Liver (tissue), 9 donors: ENCODE results near the gene GNB1L. TPM values are rescaled to one million over a fixed set of nuclear protein-coding genes. Genes with fewer than 3 reads are reported as not detected.

ENCODE experiments used
- DNase-seq: peaks from one replicate; pipeline ENCODE4 v3.0.0-alpha.2; 2017; ENCODE audit warnings: low spot score
- H3K27ac ChIP-seq, 2 donors: one replicate each; pipeline ENCODE4 v1.7.0; 2013; ENCODE audit warnings: inconsistent platforms in 2 of 2, low read length in 2 of 2, control low read depth in 1 of 2, low read depth in 1 of 2, mild to moderate bottlenecking in 1 of 2
- H3K27me3 ChIP-seq, 4 donors: one replicate each; pipeline versions ENCODE4 v1.6.1 to v1.7.0; 2013; ENCODE audit warnings: low read length in 3 of 4, inconsistent platforms in 1 of 4, mild to moderate bottlenecking in 1 of 4, moderate library complexity in 1 of 4; ENCODE audit not compliant: control insufficient read depth in 4 of 4, insufficient read depth in 4 of 4
- H3K36me3 ChIP-seq, 4 donors: one replicate each; pipeline versions ENCODE4 v1.6.1 to v1.7.0; 2013; ENCODE audit warnings: low read length in 3 of 4, mild to moderate bottlenecking in 3 of 4, low read depth in 1 of 4, moderate library complexity in 1 of 4; ENCODE audit not compliant: control insufficient read depth in 4 of 4, insufficient read depth in 3 of 4
- H3K4me1 ChIP-seq, 4 donors: one replicate each; pipeline versions ENCODE4 v1.6.1 to v1.7.0; 2013; ENCODE audit warnings: low read length in 3 of 4, mild to moderate bottlenecking in 3 of 4, moderate library complexity in 1 of 4; ENCODE audit not compliant: control insufficient read depth in 4 of 4, insufficient read depth in 4 of 4
- H3K4me3 ChIP-seq, 3 donors: one replicate each; pipeline versions ENCODE4 v1.6.1 to v1.7.0; 2013; ENCODE audit warnings: low read length in 3 of 3, control low read depth in 1 of 3, low read depth in 1 of 3, mild to moderate bottlenecking in 1 of 3
- H3K9ac ChIP-seq, 2 donors: one replicate each; pipeline ENCODE4 v1.7.0; 2013; ENCODE audit warnings: low read length in 2 of 2, mild to moderate bottlenecking in 2 of 2, moderate library complexity in 2 of 2, control low read depth in 1 of 2, low read depth in 1 of 2
- H3K9me3 ChIP-seq, 4 donors: one replicate each; pipeline versions ENCODE4 v1.6.1 to v1.7.0; 2013; ENCODE audit warnings: low read length in 3 of 4; ENCODE audit not compliant: control insufficient read depth in 4 of 4
- EGR1 ChIP-seq, 2 donors: IDR thresholded peaks; 2 replicates each; pipeline ENCODE4 v1.6.1; 2016 to 2018; ENCODE audit warnings: antibody characterized with exemption in 2 of 2, low read depth in 2 of 2
- FOXA1 ChIP-seq: IDR thresholded peaks from 2 replicates; pipeline ENCODE4 v1.6.1; 2016; ENCODE audit warnings: antibody characterized with exemption
- FOXA2 ChIP-seq: IDR thresholded peaks from 2 replicates; pipeline ENCODE4 v1.6.1; 2016; ENCODE audit warnings: antibody characterized with exemption
- GABPA ChIP-seq, 2 donors: IDR thresholded peaks in 1 of 2; conservative IDR thresholded peaks in 1 of 2; 2 replicates each; pipeline ENCODE4 v1.6.1; 2016; ENCODE audit warnings: antibody characterized with exemption in 2 of 2, mild to moderate bottlenecking in 1 of 2, moderate library complexity in 1 of 2
- HNF4G ChIP-seq: IDR thresholded peaks from 2 replicates; pipeline ENCODE4 v1.6.1; 2016; ENCODE audit warnings: antibody characterized with exemption
- RXRA ChIP-seq, 2 donors: IDR thresholded peaks; 2 replicates each; pipeline ENCODE4 v1.6.1; 2017 to 2018; ENCODE audit warnings: antibody characterized with exemption in 2 of 2, mild to moderate bottlenecking in 1 of 2
- SP1 ChIP-seq: IDR thresholded peaks from 2 replicates; pipeline ENCODE4 v1.6.1; 2018; ENCODE audit warnings: antibody characterized with exemption, mild to moderate bottlenecking
- TAF1 ChIP-seq: conservative IDR thresholded peaks from 2 replicates; pipeline ENCODE4 v1.6.1; 2016; ENCODE audit warnings: antibody characterized with exemption, mild to moderate bottlenecking
- YY1 ChIP-seq: IDR thresholded peaks from 2 replicates; pipeline ENCODE4 v1.6.1; 2016; ENCODE audit warnings: antibody characterized with exemption, mild to moderate bottlenecking
- WGBS: extraction: QIAGEN DNeasy Blood & Tissue Kit; methylation state at CpG from one replicate; pipeline ENCODE4 v1.1.7; 2013; 5-methylcytosine and 5-hydroxymethylcytosine counted together
- polyA plus RNA-seq, 2 donors: library from polyadenylated mRNA; stranded (reverse) in 1 of 2; unstranded in 1 of 2; fragments of 200-250 nt in 1 of 2; fragments of >200 nt in 1 of 2; fragmentation: Nextera tagmentation in 1 of 2; extraction: Ambion mirVana in 1 of 2; gene quantifications; one replicate each; pipeline versions ENCODE4 v1.2.1 to v1.2.3, GENCODE V29; 2013 to 2015
- total RNA-seq, 2 donors: library from RNA; depleted of rRNA; stranded (reverse); fragments of >200 nt; gene quantifications; one replicate each; pipeline ENCODE4 v1.2.3, GENCODE V29; 2014
- TF ChIP-seq, protein P1 (sequence below): IDR thresholded peaks from 2 replicates; pipeline ENCODE4 v1.6.1; 2016; ENCODE audit warnings: antibody characterized with exemption
- TF ChIP-seq, protein P2 (sequence below): IDR thresholded peaks from 2 replicates; pipeline ENCODE4 v1.6.1; 2016; ENCODE audit warnings: antibody characterized with exemption, mild to moderate bottlenecking
- TF ChIP-seq, protein P3 (sequence below): fragments of 150-350 bp; IDR thresholded peaks from 2 replicates; pipeline ENCODE4 v1.5.1; 2017; ENCODE audit warnings: improper control_type of control experiment, low read depth, low read length; ENCODE audit not compliant: missing input control
- TF ChIP-seq, protein P4 (sequence below): IDR thresholded peaks from 2 replicates; pipeline ENCODE4 v1.6.1; 2016; ENCODE audit warnings: antibody characterized with exemption
- donor health status: healthy.
- donor health status: healthy.
- donor health status: healthy.
- donor health status: healthy.
- donor health status: healthy.

The GNB1L gene
- total and polyA plus RNA-seq, 4 donors, result 1.5 to 3.6 (median 1.9) TPM

DNA sequence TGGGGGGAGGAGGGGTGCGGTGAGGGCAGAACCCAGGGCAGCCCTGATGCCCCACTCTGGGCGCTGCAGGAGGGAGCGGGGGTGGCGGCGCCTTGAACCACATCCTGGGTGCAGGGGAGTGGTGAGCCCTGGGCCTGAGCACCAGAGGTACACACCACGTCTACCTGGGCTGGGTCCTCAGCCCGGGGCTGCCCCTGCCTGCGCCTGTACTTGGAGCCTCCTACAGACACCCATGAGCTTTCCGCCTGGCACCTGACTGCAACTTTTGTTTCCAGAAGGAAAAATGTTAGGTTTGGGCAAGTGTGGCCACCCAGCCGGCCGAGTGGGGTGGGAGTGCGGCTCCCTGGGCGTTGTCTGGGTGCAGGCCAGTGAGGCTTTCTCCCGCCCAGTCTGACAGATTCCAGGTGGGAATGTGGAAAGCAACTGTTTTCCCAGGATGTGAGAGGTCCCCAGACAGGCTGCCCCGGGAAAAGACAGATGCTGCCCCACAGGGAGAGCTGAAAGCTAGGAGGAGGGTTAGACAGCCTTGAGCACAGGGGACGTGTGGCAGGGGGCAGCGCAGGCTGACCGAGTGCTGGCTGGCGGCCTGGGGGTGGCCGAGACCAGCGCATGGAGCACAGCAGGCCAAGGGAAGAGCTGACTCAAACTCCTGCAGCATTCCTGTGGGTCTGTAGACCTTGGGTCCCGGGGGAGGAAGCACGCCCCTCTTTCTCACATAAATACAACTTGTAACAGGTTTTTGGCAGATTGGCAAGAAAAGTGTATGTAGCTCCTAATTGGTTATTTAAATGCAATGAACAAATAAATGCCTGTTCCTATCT, 44.1 kb downstream of the GNB1L start:
- TF ChIP-seq, protein P1, sequence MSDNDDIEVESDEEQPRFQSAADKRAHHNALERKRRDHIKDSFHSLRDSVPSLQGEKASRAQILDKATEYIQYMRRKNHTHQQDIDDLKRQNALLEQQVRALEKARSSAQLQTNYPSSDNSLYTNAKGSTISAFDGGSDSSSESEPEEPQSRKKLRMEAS, result no peak
- TF ChIP-seq RXRA (IDR thresholded peaks at IDR 0.05), result no peak
- no peak for TF ChIP-seq GABPA (IDR thresholded peaks at IDR 0.05 in 1 of 2, conservative IDR thresholded peaks at IDR 0.05 in 1 of 2)
- TF ChIP-seq, protein P2, sequence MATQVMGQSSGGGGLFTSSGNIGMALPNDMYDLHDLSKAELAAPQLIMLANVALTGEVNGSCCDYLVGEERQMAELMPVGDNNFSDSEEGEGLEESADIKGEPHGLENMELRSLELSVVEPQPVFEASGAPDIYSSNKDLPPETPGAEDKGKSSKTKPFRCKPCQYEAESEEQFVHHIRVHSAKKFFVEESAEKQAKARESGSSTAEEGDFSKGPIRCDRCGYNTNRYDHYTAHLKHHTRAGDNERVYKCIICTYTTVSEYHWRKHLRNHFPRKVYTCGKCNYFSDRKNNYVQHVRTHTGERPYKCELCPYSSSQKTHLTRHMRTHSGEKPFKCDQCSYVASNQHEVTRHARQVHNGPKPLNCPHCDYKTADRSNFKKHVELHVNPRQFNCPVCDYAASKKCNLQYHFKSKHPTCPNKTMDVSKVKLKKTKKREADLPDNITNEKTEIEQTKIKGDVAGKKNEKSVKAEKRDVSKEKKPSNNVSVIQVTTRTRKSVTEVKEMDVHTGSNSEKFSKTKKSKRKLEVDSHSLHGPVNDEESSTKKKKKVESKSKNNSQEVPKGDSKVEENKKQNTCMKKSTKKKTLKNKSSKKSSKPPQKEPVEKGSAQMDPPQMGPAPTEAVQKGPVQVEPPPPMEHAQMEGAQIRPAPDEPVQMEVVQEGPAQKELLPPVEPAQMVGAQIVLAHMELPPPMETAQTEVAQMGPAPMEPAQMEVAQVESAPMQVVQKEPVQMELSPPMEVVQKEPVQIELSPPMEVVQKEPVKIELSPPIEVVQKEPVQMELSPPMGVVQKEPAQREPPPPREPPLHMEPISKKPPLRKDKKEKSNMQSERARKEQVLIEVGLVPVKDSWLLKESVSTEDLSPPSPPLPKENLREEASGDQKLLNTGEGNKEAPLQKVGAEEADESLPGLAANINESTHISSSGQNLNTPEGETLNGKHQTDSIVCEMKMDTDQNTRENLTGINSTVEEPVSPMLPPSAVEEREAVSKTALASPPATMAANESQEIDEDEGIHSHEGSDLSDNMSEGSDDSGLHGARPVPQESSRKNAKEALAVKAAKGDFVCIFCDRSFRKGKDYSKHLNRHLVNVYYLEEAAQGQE, result no peak
- TF ChIP-seq FOXA2, result no peak
- no peak for TF ChIP-seq HNF4G
- TF ChIP-seq SP1, result no peak
- no peak for TF ChIP-seq YY1
- TF ChIP-seq, protein P3, sequence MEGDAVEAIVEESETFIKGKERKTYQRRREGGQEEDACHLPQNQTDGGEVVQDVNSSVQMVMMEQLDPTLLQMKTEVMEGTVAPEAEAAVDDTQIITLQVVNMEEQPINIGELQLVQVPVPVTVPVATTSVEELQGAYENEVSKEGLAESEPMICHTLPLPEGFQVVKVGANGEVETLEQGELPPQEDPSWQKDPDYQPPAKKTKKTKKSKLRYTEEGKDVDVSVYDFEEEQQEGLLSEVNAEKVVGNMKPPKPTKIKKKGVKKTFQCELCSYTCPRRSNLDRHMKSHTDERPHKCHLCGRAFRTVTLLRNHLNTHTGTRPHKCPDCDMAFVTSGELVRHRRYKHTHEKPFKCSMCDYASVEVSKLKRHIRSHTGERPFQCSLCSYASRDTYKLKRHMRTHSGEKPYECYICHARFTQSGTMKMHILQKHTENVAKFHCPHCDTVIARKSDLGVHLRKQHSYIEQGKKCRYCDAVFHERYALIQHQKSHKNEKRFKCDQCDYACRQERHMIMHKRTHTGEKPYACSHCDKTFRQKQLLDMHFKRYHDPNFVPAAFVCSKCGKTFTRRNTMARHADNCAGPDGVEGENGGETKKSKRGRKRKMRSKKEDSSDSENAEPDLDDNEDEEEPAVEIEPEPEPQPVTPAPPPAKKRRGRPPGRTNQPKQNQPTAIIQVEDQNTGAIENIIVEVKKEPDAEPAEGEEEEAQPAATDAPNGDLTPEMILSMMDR, result no peak
- TF ChIP-seq, protein P4, sequence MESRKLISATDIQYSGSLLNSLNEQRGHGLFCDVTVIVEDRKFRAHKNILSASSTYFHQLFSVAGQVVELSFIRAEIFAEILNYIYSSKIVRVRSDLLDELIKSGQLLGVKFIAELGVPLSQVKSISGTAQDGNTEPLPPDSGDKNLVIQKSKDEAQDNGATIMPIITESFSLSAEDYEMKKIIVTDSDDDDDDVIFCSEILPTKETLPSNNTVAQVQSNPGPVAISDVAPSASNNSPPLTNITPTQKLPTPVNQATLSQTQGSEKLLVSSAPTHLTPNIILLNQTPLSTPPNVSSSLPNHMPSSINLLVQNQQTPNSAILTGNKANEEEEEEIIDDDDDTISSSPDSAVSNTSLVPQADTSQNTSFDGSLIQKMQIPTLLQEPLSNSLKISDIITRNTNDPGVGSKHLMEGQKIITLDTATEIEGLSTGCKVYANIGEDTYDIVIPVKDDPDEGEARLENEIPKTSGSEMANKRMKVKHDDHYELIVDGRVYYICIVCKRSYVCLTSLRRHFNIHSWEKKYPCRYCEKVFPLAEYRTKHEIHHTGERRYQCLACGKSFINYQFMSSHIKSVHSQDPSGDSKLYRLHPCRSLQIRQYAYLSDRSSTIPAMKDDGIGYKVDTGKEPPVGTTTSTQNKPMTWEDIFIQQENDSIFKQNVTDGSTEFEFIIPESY, result no peak
- TF ChIP-seq TAF1, result no peak
- Histone ChIP-seq H3K27ac (no peak overlapping the region), H3K27me3 (no peaks in the 10 kb centered on the region), H3K4me3 (no peak overlapping the region), H3K9ac (no peak overlapping the region), H3K9me3 (no peaks in the 10 kb centered on the region), H3K36me3 (no peaks in the 10 kb centered on the region), H3K4me1 (peaks cover 0 to 6% (median 1%) of the 10 kb centered on the region in 4 donors)
- no peak for DNase-seq
- 93% methylated on average over 23 of the region's 23 CpGs for WGBS

DNA sequence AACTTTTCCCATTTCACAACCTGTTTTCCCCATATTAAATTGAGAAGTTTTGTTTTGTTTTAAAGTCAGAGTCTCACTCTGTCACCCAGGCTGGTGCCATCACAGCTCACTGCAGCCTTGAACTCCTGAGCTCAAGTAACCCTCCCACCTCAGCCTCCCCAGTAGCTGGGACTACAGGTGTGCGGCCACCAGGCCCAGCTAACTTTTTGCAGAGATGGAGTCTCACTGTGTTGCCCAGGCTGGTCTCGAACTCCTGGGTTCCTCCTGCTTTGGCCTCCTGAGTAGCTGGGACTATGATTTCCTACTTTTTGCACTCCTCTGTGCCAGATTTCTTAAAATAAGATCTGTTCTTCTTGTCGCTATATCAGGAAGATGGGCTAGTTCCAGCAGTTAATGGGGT, 44.9 kb downstream of the GNB1L start:
- no peaks in the 10 kb centered on the region for H3K36me3 ChIP-seq
- no peak overlapping the region for H3K9ac ChIP-seq
- H3K9me3 ChIP-seq, result no peaks in the 10 kb centered on the region
- WGBS, result 96% methylated on average over 3 of the region's 3 CpGs
- no peak for TF ChIP-seq RXRA (IDR thresholded peaks at IDR 0.05)
- TF ChIP-seq GABPA (IDR thresholded peaks at IDR 0.05 in 1 of 2, conservative IDR thresholded peaks at IDR 0.05 in 1 of 2), result no peak
- TF ChIP-seq FOXA1, result no peak
- no peak for TF ChIP-seq EGR1 (IDR thresholded peaks at IDR 0.05; ENCODE audit: low read depth in 2 of 2)
- DNase-seq, result no peak
- no peak overlapping the region for H3K4me3 ChIP-seq
- no peaks in the 10 kb centered on the region for H3K27me3 ChIP-seq
- H3K27ac ChIP-seq, result no peak overlapping the region
- peaks cover 0 to 6% (median 1%) of the 10 kb centered on the region in 4 donors for H3K4me1 ChIP-seq
